NCI-H187 treated with DMSO at 0.1 percent for 48 hours (cell line): ENCODE measurements around the gene GNB5.
"Not testable (repeated sequence)": the region's sequence is repeated elsewhere in the genome, so short reads cannot be mapped to it uniquely, and the experiment has no call there.

Source experiments
- DNase-seq: peaks from one replicate; lab custom pipeline; 2025; lab: John Stamatoyannopoulos, UW

Gene GNB5

GRCh38 chr15:52165494-52166131 is 25.6 kb downstream of the GNB5 start:
- DNase-seq, result not testable (repeated sequence)

- DNase-seq, result no peak
Measured at GRCh38 chr15:52164631-52165265, 26.4 kb downstream of the GNB5 start.

- DNase-seq, result no peak
Measured at GRCh38 chr15:52163321-52164190, 27.6 kb downstream of the GNB5 start.

- no peak for DNase-seq
Measured at GRCh38 chr15:52162876-52163275, 28.3 kb downstream of the GNB5 start.

- DNase-seq, result no peak
Measured at GRCh38 chr15:52162260-52162659, 28.9 kb downstream of the GNB5 start.

GRCh38 chr15:52161406-52161966 is 29.7 kb downstream of the GNB5 start:
- DNase-seq, result no peak

- no peak for DNase-seq
Measured at GRCh38 chr15:52159645-52160044, 31.5 kb downstream of the GNB5 start.

GRCh38 chr15:52158084-52158765 is 33.0 kb downstream of the GNB5 start:
- no peak for DNase-seq

GRCh38 chr15:52155878-52156277 is 35.3 kb downstream of the GNB5 start:
- DNase-seq, result no peak

GRCh38 chr15:52154896-52155865 is 36.0 kb downstream of the GNB5 start:
- DNase-seq, result no peak

- no peak for DNase-seq
Measured at GRCh38 chr15:52153900-52154895, 37.0 kb downstream of the GNB5 start.

GRCh38 chr15:52151353-52151752 is 39.8 kb downstream of the GNB5 start:
- no peak for DNase-seq

- no peak for DNase-seq
Measured at GRCh38 chr15:52150871-52151270, 40.3 kb downstream of the GNB5 start.

- no peak for DNase-seq
Measured at GRCh38 chr15:52150043-52150825, 41.0 kb downstream of the GNB5 start.

GRCh38 chr15:52148403-52148802 is 42.8 kb downstream of the GNB5 start:
- no peak for DNase-seq

GRCh38 chr15:52146776-52147175 is 44.4 kb downstream of the GNB5 start:
- DNase-seq, result no peak

- no peak for DNase-seq
Measured at GRCh38 chr15:52146261-52146660, 44.9 kb downstream of the GNB5 start.

GRCh38 chr15:52144656-52145178 is 46.5 kb downstream of the GNB5 start:
- no peak for DNase-seq

- no peak for DNase-seq
Measured at GRCh38 chr15:52143873-52144272, 47.3 kb downstream of the GNB5 start.
